Fibroblast of lung (primary cell): ENCODE data around the gene COL24A1. TPM values are rescaled to one million over a fixed set of nuclear protein-coding genes. Genes with fewer than 3 reads are reported as not detected.

ENCODE experiments used
- DNase-seq, 2 donors: peaks; one replicate each; pipeline versions ENCODE4 v3.0.0 to v3.0.0-alpha.2; 2010; ENCODE audit warnings: low read depth in 2 of 2
- H2AFZ ChIP-seq: 2 replicates; pipeline ENCODE4 v1.5.1; 2012; ENCODE audit warnings: low read length, control low read depth, inconsistent platforms
- H3K27ac ChIP-seq: 2 replicates; pipeline ENCODE4 v1.5.1; 2011; ENCODE audit warnings: low read length, control low read depth; ENCODE audit not compliant: insufficient read depth
- H3K27me3 ChIP-seq: 2 replicates; pipeline ENCODE4 v1.5.1; 2011; ENCODE audit warnings: mild to moderate bottlenecking, low read length; ENCODE audit not compliant: control insufficient read depth, insufficient read depth
- H3K36me3 ChIP-seq: 2 replicates; pipeline ENCODE4 v1.5.1; 2011; ENCODE audit warnings: low read length; ENCODE audit not compliant: control insufficient read depth, insufficient read depth
- H3K4me1 ChIP-seq: 2 replicates; pipeline ENCODE4 v1.5.1; 2011; ENCODE audit warnings: low read length; ENCODE audit not compliant: control insufficient read depth, insufficient read depth; ENCODE audit errors: extremely low read depth
- H3K4me2 ChIP-seq: 2 replicates; pipeline ENCODE4 v1.5.1; 2011; ENCODE audit warnings: low read length, control low read depth; ENCODE audit not compliant: insufficient read depth; ENCODE audit errors: extremely low read depth
- H3K4me3 ChIP-seq, 4 experiments: fragments of 200-600 bp in 1 of 4; sonication (generic) in 1 of 4; replicated peaks in 1 of 4; 2 replicates each; pipeline ENCODE4 v1.5.1; 2011 to 2016; ENCODE audit warnings: low read length in 4 of 4, low read depth in 3 of 4, mild to moderate bottlenecking in 3 of 4, control low read depth in 2 of 4, inconsistent platforms in 1 of 4, mixed read lengths in 1 of 4; ENCODE audit not compliant: insufficient read depth in 1 of 4; ENCODE audit errors: control extremely low read depth in 1 of 4
- H3K79me2 ChIP-seq: 2 replicates; pipeline ENCODE4 v1.5.1; 2012; ENCODE audit warnings: mild to moderate bottlenecking, low read length, inconsistent platforms; ENCODE audit not compliant: control insufficient read depth, insufficient read depth
- H3K9ac ChIP-seq: 2 replicates; pipeline ENCODE4 v1.5.1; 2011; ENCODE audit warnings: mild to moderate bottlenecking, low read length, control low read depth; ENCODE audit not compliant: insufficient read depth
- H3K9me3 ChIP-seq: 2 replicates; pipeline ENCODE4 v1.5.1; 2012; ENCODE audit warnings: low read depth, low read length; ENCODE audit not compliant: control insufficient read depth, insufficient read depth
- H4K20me1 ChIP-seq: 2 replicates; pipeline ENCODE4 v1.5.1; 2011; ENCODE audit warnings: low read length; ENCODE audit not compliant: control insufficient read depth, insufficient read depth; ENCODE audit errors: extremely low read depth
- EZH2 ChIP-seq: IDR thresholded peaks from 2 replicates; pipeline ENCODE4 v1.5.1; 2012; ENCODE audit warnings: low read length, control low read depth, mild to moderate bottlenecking; ENCODE audit errors: missing control alignments
- polyA plus RNA-seq, 2 donors: library from polyadenylated mRNA; depleted of rRNA in 1 of 2; stranded (reverse) in 1 of 2; unstranded in 1 of 2; fragments of >200 nt; gene quantifications; 2 replicates each; pipeline ENCODE4 v1.2.1, GENCODE V29; 2011 to 2012; ENCODE audit warnings: missing spikeins in 1 of 2
- total RNA-seq: library from RNA; depleted of rRNA; stranded (reverse); fragments of >200 nt; gene quantifications from 2 replicates; pipeline ENCODE4 v1.2.1, GENCODE V29; 2014
- TF ChIP-seq, protein P1 (sequence below), 2 donors: IDR thresholded peaks in 1 of 2; conservative IDR thresholded peaks in 1 of 2; 1 replicate in 1 of 2; 2 replicates in 1 of 2; pipeline ENCODE4 v1.5.1; 2011 to 2012; ENCODE audit warnings: low read length in 2 of 2, control low read depth in 1 of 2, inconsistent platforms in 1 of 2, low read depth in 1 of 2, mild to moderate bottlenecking in 1 of 2

COL24A1 gene
- total and polyA plus RNA-seq, 2 donors (not counting 1 experiment from before 2014, with no cell fraction given): 0.31 to 3.3 TPM

DNA sequence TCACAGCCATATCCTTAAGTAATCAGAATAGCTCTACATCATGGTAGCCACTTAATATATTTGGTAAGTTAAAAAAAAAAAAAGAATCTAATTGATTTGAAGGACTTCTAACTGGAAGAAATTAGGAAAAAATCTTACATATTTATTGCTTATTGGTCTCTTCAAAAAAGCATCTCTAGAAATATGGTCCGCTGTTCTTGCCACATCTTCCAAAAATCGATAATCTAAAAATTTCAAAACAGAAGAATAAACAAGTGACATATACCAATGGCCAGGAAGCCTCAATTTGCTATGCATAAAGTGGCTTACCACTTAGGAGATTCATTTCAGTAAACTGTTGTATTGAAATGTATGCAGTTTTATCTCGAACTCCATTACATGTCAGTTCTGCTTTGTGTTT lies 450.6 kb downstream of the COL24A1 start:
- Histone ChIP-seq H3K4me2 (peak overlapping the region; percentile 91), H3K79me2 (peaks cover 29% of the 10 kb centered on the region), H3K9ac (no peak overlapping the region)

DNA sequence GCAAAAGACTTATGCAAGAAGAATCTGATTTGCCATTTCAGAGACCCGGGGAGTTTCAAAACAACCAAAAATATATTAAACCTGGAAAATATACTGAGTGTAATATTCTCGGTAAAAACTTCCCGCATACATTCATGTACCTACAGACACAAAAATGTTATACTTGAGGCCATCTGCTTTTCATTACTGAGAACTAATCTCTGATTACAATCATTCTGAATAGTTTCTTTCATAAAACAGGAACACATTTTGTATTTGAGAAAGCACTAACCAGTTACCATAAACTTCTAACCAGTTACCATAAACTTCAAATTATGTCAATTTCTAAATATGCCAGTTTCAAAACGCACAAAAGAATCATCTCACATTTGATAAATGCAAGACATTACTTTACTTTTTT lies 456.1 kb downstream of the COL24A1 start:
- Histone ChIP-seq H3K27ac (no peak overlapping the region), H3K9ac (no peak overlapping the region), H3K79me2 (peaks cover 8% of the 10 kb centered on the region), H3K4me2 (no peak overlapping the region), H3K27me3 (no peaks in the 10 kb centered on the region), H2AFZ (no peak overlapping the region), H3K4me3 (no peak overlapping the region), H4K20me1 (no peaks in the 10 kb centered on the region), H3K4me1 (no peaks in the 10 kb centered on the region), H3K36me3 (no peaks in the 10 kb centered on the region), H3K9me3 (no peaks in the 10 kb centered on the region)
- TF ChIP-seq EZH2: no peak
- TF ChIP-seq, protein P1, sequence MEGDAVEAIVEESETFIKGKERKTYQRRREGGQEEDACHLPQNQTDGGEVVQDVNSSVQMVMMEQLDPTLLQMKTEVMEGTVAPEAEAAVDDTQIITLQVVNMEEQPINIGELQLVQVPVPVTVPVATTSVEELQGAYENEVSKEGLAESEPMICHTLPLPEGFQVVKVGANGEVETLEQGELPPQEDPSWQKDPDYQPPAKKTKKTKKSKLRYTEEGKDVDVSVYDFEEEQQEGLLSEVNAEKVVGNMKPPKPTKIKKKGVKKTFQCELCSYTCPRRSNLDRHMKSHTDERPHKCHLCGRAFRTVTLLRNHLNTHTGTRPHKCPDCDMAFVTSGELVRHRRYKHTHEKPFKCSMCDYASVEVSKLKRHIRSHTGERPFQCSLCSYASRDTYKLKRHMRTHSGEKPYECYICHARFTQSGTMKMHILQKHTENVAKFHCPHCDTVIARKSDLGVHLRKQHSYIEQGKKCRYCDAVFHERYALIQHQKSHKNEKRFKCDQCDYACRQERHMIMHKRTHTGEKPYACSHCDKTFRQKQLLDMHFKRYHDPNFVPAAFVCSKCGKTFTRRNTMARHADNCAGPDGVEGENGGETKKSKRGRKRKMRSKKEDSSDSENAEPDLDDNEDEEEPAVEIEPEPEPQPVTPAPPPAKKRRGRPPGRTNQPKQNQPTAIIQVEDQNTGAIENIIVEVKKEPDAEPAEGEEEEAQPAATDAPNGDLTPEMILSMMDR (conservative IDR thresholded peaks at IDR 0.05 in 1 of 2, IDR thresholded peaks at IDR 0.05 in 1 of 2; ENCODE audit: low read depth in 1 of 2, low read length in 2 of 2): no peak
- no peak for DNase-seq

More for the DNA sequence above, 450.6 kb downstream of the COL24A1 start:
- no peak for DNase-seq
- Histone ChIP-seq H3K4me1 (no peaks in the 10 kb centered on the region), H3K27ac (no peak overlapping the region), H3K27me3 (no peaks in the 10 kb centered on the region), H3K9me3 (no peaks in the 10 kb centered on the region), H4K20me1 (no peaks in the 10 kb centered on the region), H3K4me3 (peak overlapping the region in 1 of 4 experiments; percentile 88), H2AFZ (no peak overlapping the region), H3K36me3 (no peaks in the 10 kb centered on the region)
- no peak for TF ChIP-seq EZH2
- TF ChIP-seq, protein P1 (conservative IDR thresholded peaks at IDR 0.05 in 1 of 2, IDR thresholded peaks at IDR 0.05 in 1 of 2; ENCODE audit: low read depth in 1 of 2, low read length in 2 of 2): no peak

DNA sequence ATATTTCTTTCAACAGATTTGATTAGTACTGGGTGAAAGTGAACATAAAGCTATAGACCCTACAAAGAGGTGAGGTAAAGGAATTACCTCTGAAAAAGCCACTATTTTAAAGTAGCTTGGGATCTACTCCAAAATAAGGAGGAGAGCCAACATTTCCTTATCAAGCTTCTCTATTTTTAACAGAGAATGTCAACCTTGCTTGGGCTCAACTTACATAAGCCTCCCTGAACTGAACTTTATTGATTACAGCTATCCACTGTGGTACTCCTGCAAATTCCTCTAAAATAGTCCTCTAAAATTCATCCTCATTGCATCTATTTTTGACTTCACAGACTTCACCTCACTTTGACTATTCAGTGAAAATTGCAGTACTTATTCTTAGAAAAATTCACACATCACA lies 458.7 kb downstream of the COL24A1 start:
- TF ChIP-seq, protein P1 (conservative IDR thresholded peaks at IDR 0.05 in 1 of 2, IDR thresholded peaks at IDR 0.05 in 1 of 2; ENCODE audit: low read depth in 1 of 2, low read length in 2 of 2): no peak
- TF ChIP-seq EZH2: no peak
- no peaks in the 10 kb centered on the region for H3K36me3 ChIP-seq
- no peak overlapping the region for H2AFZ ChIP-seq
- no peak overlapping the region for H3K4me3 ChIP-seq
- no peak for DNase-seq
- no peak overlapping the region for H3K9ac ChIP-seq
- peaks cover 3% of the 10 kb centered on the region for H3K79me2 ChIP-seq
- H3K9me3 ChIP-seq: no peaks in the 10 kb centered on the region
- H3K27me3 ChIP-seq: no peaks in the 10 kb centered on the region
- H3K4me1 ChIP-seq: peaks cover 2% of the 10 kb centered on the region
- H4K20me1 ChIP-seq: no peaks in the 10 kb centered on the region
- no peak overlapping the region for H3K27ac ChIP-seq
- H3K4me2 ChIP-seq: no peak overlapping the region
